Heart left ventricle (tissue), 13 donors: ENCODE results near the gene SMAD5.

Experiments used
- CTCF ChIP-seq, 12 donors: fragments of 200-600 bp; sonication (generic) in 4 of 12; IDR thresholded peaks; one replicate each; pipeline versions ENCODE4 v1.5.0 to v1.8.0; 2018 to 2022; ENCODE audit warnings: antibody characterized with exemption in 12 of 12, mild to moderate bottlenecking in 5 of 12
- POLR2A ChIP-seq, 2 donors: fragments of 450-650 bp; IDR thresholded peaks; one replicate each; pipeline ENCODE4 v1.6.1; 2017; ENCODE audit warnings: antibody characterized with exemption in 2 of 2, mild to moderate bottlenecking in 2 of 2, moderate library complexity in 2 of 2
- donor health status: ischemic (EF 13 %, LVEDD 7.1; RV severe dilation, severe dysfunction).
- donor health status: DM: no; HTN: yes; CAD: no.
- donor health status: DM: no; HTN: no; CAD: no.
- donor health status: ischemic (EF 25% LVEDD 6.9; RV normal size, moderate dysfunction).
- donor health status: ischemic (EF 25% LVEDD 5.7; RV mildly dilated, moderate dysfunction).
- donor health status: ischemic (EF 35%, LVEDD 5.7; RV mildly dilated, moderate dysfunction).
- donor health status: nonischemic (EF 11% LVEDD 7.7; RV severe dilation, severe dysfunction).
- donor health status: DM: yes; HTN: yes; CAD: no.
- donor health status: PGD.
- donor health status: ischemic (EF 29% LVEDD 5.4; RV normal size, mild dysfunction).
- donor health status: nonischemic (EF 23%, LVEDD 6.1; RV moderate dilation, normal function).

- TF ChIP-seq CTCF (IDR thresholded peaks at IDR 0.05) (no peak), POLR2A (IDR thresholded peaks at IDR 0.05) (no peak)
Measured at GRCh38 chr5:136109453-136110135, 23.1 kb upstream of the SMAD5 start.
